Common myeloid progenitor, CD34-positive (primary cell): ENCODE measurements around the gene UBALD1.
"Not testable (repeated sequence)": the region's sequence is repeated elsewhere in the genome, so short reads cannot be mapped to it uniquely, and the experiment has no call there.

Experiments
- CTCF ChIA-PET: fragments of 350-600 bp; sonication (Branson Sonifier 250); formaldehyde crosslinking; loops from one replicate; lab custom pipeline; 2021; ENCODE audit warnings: antibody characterized with exemption; lab: Charles Lee
- POLR2A ChIA-PET: fragments of 350-600 bp; sonication (Branson Sonifier 250); formaldehyde crosslinking; loops from one replicate; lab custom pipeline; 2021; ENCODE audit warnings: antibody characterized with exemption; lab: Charles Lee
- DNase-seq, 3 donors: peaks; one replicate each; pipeline versions ENCODE4 v3.0.0 to v3.0.0-alpha.2; 2013
- H3K27ac ChIP-seq, 2 experiments: 1 replicate in 1 of 2; 2 replicates in 1 of 2; pipeline ENCODE4 v1.7.0; 2013; ENCODE audit warnings: inconsistent platforms in 2 of 2, low read length in 2 of 2, mild to moderate bottlenecking in 2 of 2, low read depth in 1 of 2, moderate library complexity in 1 of 2; ENCODE audit not compliant: severe bottlenecking in 2 of 2, insufficient read depth in 1 of 2, poor library complexity in 1 of 2
- H3K27me3 ChIP-seq, 5 experiments: replicated peaks in 2 of 5; 1 replicate in 3 of 5; 2 replicates in 2 of 5; pipeline versions ENCODE4 v1.6.1 to v1.7.0; 2013; ENCODE audit warnings: low read length in 4 of 5, mild to moderate bottlenecking in 2 of 5, moderate library complexity in 2 of 5, inconsistent platforms in 1 of 5; ENCODE audit not compliant: insufficient read depth in 5 of 5, control insufficient read depth in 4 of 5
- H3K36me3 ChIP-seq, 4 experiments: 1 replicate in 2 of 4; 2 replicates in 2 of 4; pipeline versions ENCODE4 v1.6.1 to v1.7.0; 2013; ENCODE audit warnings: low read length in 3 of 4, control low read depth in 1 of 4, mild to moderate bottlenecking in 1 of 4; ENCODE audit not compliant: control insufficient read depth in 4 of 4, insufficient read depth in 4 of 4
- H3K4me1 ChIP-seq, 4 experiments: 1 replicate in 3 of 4; 2 replicates in 1 of 4; pipeline versions ENCODE4 v1.6.1 to v1.7.1; 2013; ENCODE audit warnings: low read length in 3 of 4, mild to moderate bottlenecking in 3 of 4, control low read depth in 1 of 4, inconsistent platforms in 1 of 4, moderate library complexity in 1 of 4; ENCODE audit not compliant: control insufficient read depth in 4 of 4, insufficient read depth in 4 of 4; ENCODE audit errors: control extremely low read depth in 1 of 4
- H3K4me3 ChIP-seq, 7 experiments: 1 replicate in 4 of 7; 2 replicates in 3 of 7; pipeline versions ENCODE4 v1.5.1 to v1.7.0; 2013; ENCODE audit warnings: mild to moderate bottlenecking in 7 of 7, low read length in 6 of 7, moderate library complexity in 6 of 7, inconsistent platforms in 2 of 7, low read depth in 2 of 7, control low read depth in 1 of 7; ENCODE audit not compliant: insufficient read depth in 4 of 7, control insufficient read depth in 1 of 7; ENCODE audit errors: extremely low read depth in 1 of 7
- H3K9me3 ChIP-seq, 5 experiments: 1 replicate in 4 of 5; 2 replicates in 1 of 5; pipeline versions ENCODE4 v1.6.1 to v1.7.1; 2013; ENCODE audit warnings: low read length in 4 of 5, mild to moderate bottlenecking in 2 of 5, inconsistent platforms in 1 of 5, low read depth in 1 of 5, moderate library complexity in 1 of 5; ENCODE audit not compliant: control insufficient read depth in 4 of 5, insufficient read depth in 2 of 5; ENCODE audit errors: control extremely low read depth in 1 of 5
- WGBS: methylation state at CpG from one replicate; pipeline ENCODE4 v1.1.5; 2013; ENCODE audit not compliant: insufficient coverage; 5-methylcytosine and 5-hydroxymethylcytosine counted together

UBALD1 gene

GRCh38 chr16:4580250-4580649 is 34.4 kb downstream of the UBALD1 start:
- H3K4me3 ChIP-seq, result no peak overlapping the region
- ChIA-PET POLR2A (no interaction called here), CTCF (interaction anchor here (1.5 to 2.4 kb wide), 3 partner anchors 11 to 73 kb away, joined by 3 to 12 read pairs (median 4); no protein-coding TSS in a partner anchor)
- no peaks in the 10 kb centered on the region for H3K36me3 ChIP-seq
- H3K27ac ChIP-seq, result no peak overlapping the region
- 100% methylated on average over 1 of the region's 6 CpGs for WGBS
- H3K4me1 ChIP-seq, result peaks cover 0 to 5% (median 4%) of the 10 kb centered on the region in 4 experiments
- H3K9me3 ChIP-seq, result no peaks in the 10 kb centered on the region
- DNase-seq, result no peak
- H3K27me3 ChIP-seq, result no peaks in the 10 kb centered on the region

DNA sequence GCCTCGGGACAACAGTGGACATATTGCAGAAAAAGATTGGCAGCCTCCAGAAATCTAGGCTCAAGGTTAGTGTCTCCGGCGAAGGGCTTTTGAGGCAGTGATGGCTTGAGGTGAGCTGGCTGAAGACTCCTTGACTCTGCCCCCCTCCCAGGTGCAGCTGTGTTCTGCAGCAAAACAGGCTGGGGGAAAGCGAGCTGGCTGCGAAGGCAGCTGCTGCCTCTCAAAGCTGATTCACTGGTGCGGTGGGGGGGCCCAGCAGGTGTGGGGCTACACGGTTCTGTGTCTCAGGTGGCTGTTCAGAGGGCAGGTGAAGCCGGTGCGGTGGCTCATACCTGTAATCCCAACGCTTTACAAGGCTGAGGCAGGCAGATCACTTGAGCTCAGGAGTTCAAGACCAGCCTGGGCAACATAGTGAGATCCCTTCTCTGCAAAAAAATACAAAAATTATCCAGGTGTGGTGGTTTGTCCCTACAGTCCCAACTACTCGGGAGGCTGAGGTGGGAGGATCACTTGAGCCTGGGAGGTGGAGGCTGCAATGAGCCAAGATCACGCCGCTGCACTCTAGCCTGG is 35.6 kb downstream of the UBALD1 start:
- no peak overlapping the region for H3K4me3 ChIP-seq
- H3K27me3 ChIP-seq, result no peaks in the 10 kb centered on the region
- H3K4me1 ChIP-seq, result peaks cover 0 to 15% (median 13%) of the 10 kb centered on the region in 4 experiments
- H3K9me3 ChIP-seq, result no peaks in the 10 kb centered on the region
- ChIA-PET CTCF (interaction anchor here (0.6 to 2.6 kb wide), 8 partner anchors 14 to 74 kb away, joined by 3 to 12 read pairs (median 3); no protein-coding TSS in a partner anchor), POLR2A (no interaction called here)
- H3K27ac ChIP-seq, result no peak overlapping the region
- 98% methylated on average over 11 of the region's 13 CpGs for WGBS
- no peaks in the 10 kb centered on the region for H3K36me3 ChIP-seq
- DNase-seq, result no peak

DNA sequence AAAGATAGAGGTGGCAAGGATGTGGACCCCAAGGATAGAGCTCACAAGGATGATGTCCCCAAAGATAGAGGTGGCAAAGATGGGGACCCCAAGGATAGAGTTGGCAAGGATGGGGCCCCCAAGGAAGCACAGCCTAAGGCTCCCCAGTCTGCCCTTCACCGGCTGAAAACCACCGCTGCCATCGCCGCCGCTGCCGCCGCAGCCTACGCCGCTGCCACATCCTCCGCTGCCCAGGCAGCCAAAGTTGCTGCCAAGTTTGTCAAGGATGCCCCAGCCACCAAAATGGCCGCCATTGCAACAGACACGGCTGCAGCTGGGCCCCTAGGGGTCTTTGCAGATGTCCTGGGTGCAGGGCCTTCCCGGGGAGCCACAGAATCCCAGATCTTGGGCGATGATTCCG is 38.7 kb downstream of the UBALD1 start:
- no peak overlapping the region for H3K4me3 ChIP-seq
- ChIA-PET CTCF (interaction anchor here (1.0 to 1.7 kb wide), 5 partner anchors 10 to 58 kb away, joined by 3 to 5 read pairs (median 4); no protein-coding TSS in a partner anchor), POLR2A (interaction anchor here (1.0 kb wide), 1 partner anchor 26 kb away, joined by 3 read pairs; no protein-coding TSS in a partner anchor)
- H3K9me3 ChIP-seq, result no peaks in the 10 kb centered on the region
- no peak for DNase-seq
- H3K27ac ChIP-seq, result no peak overlapping the region
- peaks cover 0 to 20% (median 13%) of the 10 kb centered on the region in 4 experiments for H3K4me1 ChIP-seq
- WGBS, result 96% methylated on average over 14 of the region's 15 CpGs
- no peaks in the 10 kb centered on the region for H3K27me3 ChIP-seq
- no peaks in the 10 kb centered on the region for H3K36me3 ChIP-seq

- POLR2A ChIA-PET, result interaction anchor here (1.0 kb wide), 1 partner anchor 25 kb away, joined by 3 read pairs; no protein-coding TSS in a partner anchor
- CTCF ChIA-PET, result interaction anchor here (0.6 to 1.7 kb wide), 15 partner anchors 10 to 185 kb away, joined by 3 to 6 read pairs (median 3); partner anchors contain the start of genes C16orf96, CDIP1 and HMOX2
- H3K36me3 ChIP-seq, result no peaks in the 10 kb centered on the region
- H3K9me3 ChIP-seq, result no peaks in the 10 kb centered on the region
- WGBS, result 41% methylated on average over 11 of the region's 11 CpGs
- DNase-seq, result peak; percentile 15 to 48 (median 42)
- no peak overlapping the region for H3K27ac ChIP-seq
- peaks cover 0 to 22% (median 13%) of the 10 kb centered on the region in 4 experiments for H3K4me1 ChIP-seq
- peak overlapping the region in 3 of 7 experiments; percentile 14 to 46 (median 28) for H3K4me3 ChIP-seq
- H3K27me3 ChIP-seq, result no peaks in the 10 kb centered on the region
These were observed 39.6 kb downstream of the UBALD1 start for GRCh38 chr16:4574919-4575705.

DNA sequence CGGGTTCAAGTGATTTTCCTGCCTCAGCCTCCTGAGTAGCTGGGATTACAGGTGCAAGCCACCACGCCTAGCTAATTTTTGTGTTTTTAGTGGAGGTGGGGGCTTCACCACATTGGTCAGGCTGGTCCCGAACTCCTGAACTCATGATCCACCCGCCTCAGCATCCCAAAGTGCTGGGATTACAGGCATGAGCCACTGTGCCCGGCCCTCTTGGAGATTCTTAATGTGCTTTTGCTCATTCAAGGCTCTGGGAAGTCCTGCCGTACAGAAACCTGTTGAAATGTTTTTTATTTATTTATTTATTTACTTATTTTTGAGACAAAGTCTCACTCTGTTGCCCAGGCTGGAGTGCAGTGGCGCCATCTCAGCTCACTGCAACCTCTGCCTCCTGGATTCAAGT is 40.8 kb downstream of the UBALD1 start:
- H3K36me3 ChIP-seq, DNase-seq, H3K4me3 ChIP-seq, H3K9me3 ChIP-seq, H3K27ac ChIP-seq, POLR2A ChIA-PET, H3K27me3 ChIP-seq: not testable (repeated sequence)
- CTCF ChIA-PET, result interaction anchor here (1.0 to 1.9 kb wide), 5 partner anchors 12 to 68 kb away, joined by 3 to 7 read pairs (median 4); no protein-coding TSS in a partner anchor
- peaks cover 0 to 22% (median 13%) of the 10 kb centered on the region in 4 experiments for H3K4me1 ChIP-seq
- 90% methylated on average over 2 of the region's 7 CpGs for WGBS

DNA sequence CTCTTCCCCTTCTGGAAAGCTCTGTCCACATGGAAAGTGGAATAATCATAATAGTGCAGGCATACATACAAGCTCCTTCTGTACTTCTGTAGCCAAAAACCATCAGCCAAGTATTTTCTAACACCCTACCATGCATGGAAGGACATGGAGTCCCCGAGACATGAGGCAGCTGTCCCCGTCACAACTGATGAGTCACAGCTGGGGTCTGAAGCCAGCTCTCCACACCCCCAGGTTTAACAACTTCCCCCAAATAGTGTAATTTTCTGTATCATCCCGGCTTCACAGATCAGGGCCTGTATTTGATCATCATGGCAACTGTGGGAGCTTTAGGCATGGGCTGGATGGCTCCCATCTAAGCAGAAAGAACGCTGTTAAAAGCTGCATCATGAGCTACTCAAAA is 42.0 kb downstream of the UBALD1 start:
- Histone ChIP-seq H3K4me3 (no peak overlapping the region), H3K9me3 (no peaks in the 10 kb centered on the region), H3K27me3 (no peaks in the 10 kb centered on the region), H3K4me1 (peaks cover 0 to 22% (median 13%) of the 10 kb centered on the region in 4 experiments), H3K36me3 (no peaks in the 10 kb centered on the region), H3K27ac (no peak overlapping the region)
- POLR2A ChIA-PET, result no interaction called here
- DNase-seq, result peak in 2 of 3 donors; percentile 54 to 62
- CTCF ChIA-PET, result interaction anchor here (0.7 to 1.9 kb wide), 8 partner anchors 10 to 67 kb away, joined by 3 to 7 read pairs (median 4); no protein-coding TSS in a partner anchor
- 61% methylated on average over 4 of the region's 4 CpGs for WGBS
